Ascending aorta (tissue), 2 donors: ENCODE measurements around the gene HBP1. TPM values are rescaled to one million over a fixed set of nuclear protein-coding genes. Genes with fewer than 3 reads are reported as not detected.

Experiments
- DNase-seq, 2 donors: peaks; one replicate each; pipeline ENCODE4 v3.0.0-alpha.2; 2019; ENCODE audit warnings: low spot score in 2 of 2
- H3K27ac ChIP-seq, 2 donors: fragments of 200-600 bp; sonication (generic); one replicate each; pipeline ENCODE4 v1.5.1; 2016 to 2017; ENCODE audit warnings: mild to moderate bottlenecking in 1 of 2
- H3K27me3 ChIP-seq: fragments of 200-600 bp; sonication (generic); one replicate; pipeline ENCODE4 v1.5.1; 2017
- H3K36me3 ChIP-seq, 2 donors: fragments of 200-600 bp; sonication (generic); one replicate each; pipeline ENCODE4 v1.5.1; 2016
- H3K4me1 ChIP-seq, 2 donors: fragments of 200-600 bp; sonication (generic); one replicate each; pipeline ENCODE4 v1.5.1; 2016 to 2017; ENCODE audit warnings: mild to moderate bottlenecking in 1 of 2
- H3K4me3 ChIP-seq, 2 donors: fragments of 200-600 bp; sonication (generic); one replicate each; pipeline ENCODE4 v1.5.1; 2016 to 2017; ENCODE audit warnings: mild to moderate bottlenecking in 1 of 2
- H3K9me3 ChIP-seq, 2 donors: fragments of 200-600 bp; sonication (generic); one replicate each; pipeline ENCODE4 v1.5.1; 2016
- CTCF ChIP-seq, 3 experiments: fragments of 200-600 bp in 2 of 3; fragments of 450-650 bp in 1 of 3; sonication (generic) in 2 of 3; IDR thresholded peaks; one replicate each; pipeline ENCODE4 v1.5.1; 2016 to 2019; ENCODE audit warnings: antibody characterized with exemption in 3 of 3, mild to moderate bottlenecking in 1 of 3, moderate library complexity in 1 of 3
- intact Hi-C: fragments of 100-400 bp; cut with DNase I; formaldehyde crosslinking; loops from one replicate; pipeline ENCODE4 v1.15.1; 2023
- total RNA-seq: library from RNA; depleted of rRNA; stranded (reverse); fragments of >200 nt; gene quantifications from one replicate; pipeline ENCODE4 v1.1.0, GENCODE V29; 2016

Gene HBP1
- total RNA-seq, 1 donor from 2014 or later: 62.2 TPM

GRCh38 chr7:107206706-107207105 lies 37.9 kb downstream of the HBP1 start:
- intact Hi-C loops: loop anchor here (10.0 kb wide), 1 partner anchor 518 kb away; no protein-coding TSS in a partner anchor
- Histone ChIP-seq H3K36me3 (peaks cover 35 to 64% of the 10 kb centered on the region in 2 donors), H3K4me3 (no peak overlapping the region), H3K27ac (peak overlapping the region in 1 of 2 donors; percentile 57), H3K4me1 (peaks cover 4 to 13% of the 10 kb centered on the region in 2 donors), H3K9me3 (no peaks in the 10 kb centered on the region), H3K27me3 (no peaks in the 10 kb centered on the region)
- DNase-seq: no peak
- TF ChIP-seq CTCF (IDR thresholded peaks at IDR 0.05): no peak

GRCh38 chr7:107207459-107207858 lies 38.7 kb downstream of the HBP1 start:
- intact Hi-C loops: loop anchor here (10.0 kb wide), 1 partner anchor 517 kb away; no protein-coding TSS in a partner anchor
- Histone ChIP-seq H3K36me3 (peaks cover 28 to 56% of the 10 kb centered on the region in 2 donors), H3K4me1 (peaks cover 4 to 13% of the 10 kb centered on the region in 2 donors), H3K27me3 (no peaks in the 10 kb centered on the region), H3K9me3 (no peaks in the 10 kb centered on the region), H3K27ac (peak overlapping the region; percentile 57 to 67), H3K4me3 (no peak overlapping the region)
- no peak for DNase-seq
- TF ChIP-seq CTCF (IDR thresholded peaks at IDR 0.05): no peak

GRCh38 chr7:107208024-107208521 lies 39.3 kb downstream of the HBP1 start:
- intact Hi-C loops: loop anchor here (10.0 kb wide), 1 partner anchor 517 kb away; no protein-coding TSS in a partner anchor
- Histone ChIP-seq H3K4me1 (peaks cover 4 to 13% of the 10 kb centered on the region in 2 donors), H3K4me3 (no peak overlapping the region), H3K27me3 (no peaks in the 10 kb centered on the region), H3K27ac (peak overlapping the region; percentile 57 to 67), H3K9me3 (no peaks in the 10 kb centered on the region), H3K36me3 (peaks cover 22 to 50% of the 10 kb centered on the region in 2 donors)
- DNase-seq: no peak
- no peak for TF ChIP-seq CTCF (IDR thresholded peaks at IDR 0.05)

- intact Hi-C loops: loop anchor here (10.0 kb wide), 1 partner anchor 516 kb away; no protein-coding TSS in a partner anchor
- H3K4me3 ChIP-seq: no peak overlapping the region
- H3K27ac ChIP-seq: peak overlapping the region; percentile 57 to 67
- H3K9me3 ChIP-seq: no peaks in the 10 kb centered on the region
- no peaks in the 10 kb centered on the region for H3K27me3 ChIP-seq
- peaks cover 4 to 13% of the 10 kb centered on the region in 2 donors for H3K4me1 ChIP-seq
- TF ChIP-seq CTCF (IDR thresholded peaks at IDR 0.05): no peak
- H3K36me3 ChIP-seq: peaks cover 18 to 47% of the 10 kb centered on the region in 2 donors
- no peak for DNase-seq
Measured at GRCh38 chr7:107208563-107208962, 39.8 kb downstream of the HBP1 start.

- Histone ChIP-seq H3K9me3 (peaks cover 0 to 6% of the 10 kb centered on the region in 2 donors), H3K36me3 (peaks cover 12 to 38% of the 10 kb centered on the region in 2 donors), H3K27ac (no peak overlapping the region), H3K4me1 (peaks cover 4 to 13% of the 10 kb centered on the region in 2 donors), H3K27me3 (no peaks in the 10 kb centered on the region), H3K4me3 (no peak overlapping the region)
- intact Hi-C loops: loop anchor here (10.0 kb wide), 1 partner anchor 515 kb away; no protein-coding TSS in a partner anchor
- TF ChIP-seq CTCF (IDR thresholded peaks at IDR 0.05): no peak
- DNase-seq: no peak
Measured at GRCh38 chr7:107209565-107209964, 40.8 kb downstream of the HBP1 start.
